ENCODE results near the gene YIF1A.

The YIF1A gene

DNA sequence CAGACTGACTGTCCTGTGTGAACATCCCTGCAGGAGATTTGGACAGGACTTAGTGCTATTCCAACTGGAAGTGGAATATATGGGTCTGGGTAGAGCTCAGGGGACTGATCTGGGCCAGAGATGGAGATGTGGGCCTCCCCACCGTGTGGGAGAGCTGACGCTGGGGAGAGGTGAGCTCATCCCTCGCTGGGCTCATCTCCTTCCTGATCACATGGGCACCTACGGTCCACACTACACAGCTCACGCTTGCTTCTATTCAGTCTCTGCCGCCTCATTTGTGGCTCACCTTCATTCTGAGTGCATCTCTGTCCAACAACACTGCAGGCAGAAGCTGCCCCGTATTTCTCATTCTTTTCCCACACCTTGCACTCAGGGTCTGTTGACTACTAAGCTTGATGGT, 37.1 kb downstream of the YIF1A start:
- Histone ChIP-seq H3K4me1 (ENCODE audit: control insufficient read depth in 5 of 5, insufficient read depth in 5 of 5, low read length in 5 of 5) (peaks cover under 1 to 30% (median 25%) of the 10 kb centered on the region in 5 donors), H3K9ac (ENCODE audit: low read length in 5 of 5) (no peak overlapping the region), H3K36me3 (ENCODE audit: control insufficient read depth in 5 of 5, insufficient read depth in 5 of 5, low read length in 5 of 5) (peaks cover 0 to 25% (median 9%) of the 10 kb centered on the region in 5 donors), H3K27me3 (ENCODE audit: control insufficient read depth in 5 of 5, insufficient read depth in 4 of 5, low read length in 5 of 5) (no peaks in the 10 kb centered on the region), H3K9me3 (ENCODE audit: control insufficient read depth in 5 of 5, low read length in 5 of 5) (no peaks in the 10 kb centered on the region), H3K27ac (ENCODE audit: low read depth, low read length) (no peak overlapping the region), H3K4me3 (ENCODE audit: low read depth in 1 of 5, low read length in 5 of 5) (no peak overlapping the region)

GRCh38 chr11:66248903-66249302, 40.0 kb downstream of the YIF1A start:
- no peaks in the 10 kb centered on the region for H3K9me3 ChIP-seq (ENCODE audit: control insufficient read depth in 5 of 5, low read length in 5 of 5)
- H3K4me1 ChIP-seq (ENCODE audit: control insufficient read depth in 5 of 5, insufficient read depth in 5 of 5, low read length in 5 of 5) = peaks cover 0 to 28% (median 20%) of the 10 kb centered on the region in 5 donors
- H3K4me3 ChIP-seq (ENCODE audit: low read depth in 1 of 5, low read length in 5 of 5) = no peak overlapping the region
- peaks cover 0 to 45% (median 21%) of the 10 kb centered on the region in 5 donors for H3K36me3 ChIP-seq (ENCODE audit: control insufficient read depth in 5 of 5, insufficient read depth in 5 of 5, low read length in 5 of 5)
- H3K9ac ChIP-seq (ENCODE audit: low read length in 5 of 5) = no peak overlapping the region
- no peak overlapping the region for H3K27ac ChIP-seq (ENCODE audit: low read depth, low read length)
- H3K27me3 ChIP-seq (ENCODE audit: control insufficient read depth in 5 of 5, insufficient read depth in 4 of 5, low read length in 5 of 5) = no peaks in the 10 kb centered on the region

DNA sequence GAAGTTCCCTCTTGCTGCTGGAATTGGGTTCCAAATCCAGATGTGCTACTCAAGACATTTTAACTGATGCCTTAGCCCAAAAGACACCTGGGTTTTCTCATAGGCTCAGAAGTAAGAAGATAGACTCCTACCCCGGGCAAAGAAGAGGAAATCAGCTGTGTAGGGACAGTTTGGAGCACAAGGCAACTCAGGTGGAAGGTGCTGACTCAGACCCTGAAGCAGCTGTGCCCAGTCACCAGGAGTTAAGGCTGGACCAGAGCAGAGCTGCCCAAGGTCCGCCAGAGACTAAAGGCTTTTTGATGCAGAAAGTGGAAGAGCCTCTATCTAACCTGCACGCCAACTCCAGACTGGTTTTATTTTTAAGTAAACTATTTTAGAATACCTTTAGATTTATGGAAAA, 41.1 kb downstream of the YIF1A start:
- H3K36me3 ChIP-seq (ENCODE audit: control insufficient read depth in 5 of 5, insufficient read depth in 5 of 5, low read length in 5 of 5) = peaks cover 0 to 54% (median 28%) of the 10 kb centered on the region in 5 donors
- H3K9ac ChIP-seq (ENCODE audit: low read length in 5 of 5) = no peak overlapping the region
- no peaks in the 10 kb centered on the region for H3K27me3 ChIP-seq (ENCODE audit: control insufficient read depth in 5 of 5, insufficient read depth in 4 of 5, low read length in 5 of 5)
- H3K9me3 ChIP-seq (ENCODE audit: control insufficient read depth in 5 of 5, low read length in 5 of 5) = no peaks in the 10 kb centered on the region
- peaks cover 0 to 17% (median 9%) of the 10 kb centered on the region in 5 donors for H3K4me1 ChIP-seq (ENCODE audit: control insufficient read depth in 5 of 5, insufficient read depth in 5 of 5, low read length in 5 of 5)
- no peak overlapping the region for H3K4me3 ChIP-seq (ENCODE audit: low read depth in 1 of 5, low read length in 5 of 5)
- no peak overlapping the region for H3K27ac ChIP-seq (ENCODE audit: low read depth, low read length)

GRCh38 chr11:66247295-66247694, 41.6 kb downstream of the YIF1A start:
- H3K27ac ChIP-seq (ENCODE audit: low read depth, low read length) = no peak overlapping the region
- H3K4me3 ChIP-seq (ENCODE audit: low read depth in 1 of 5, low read length in 5 of 5) = no peak overlapping the region
- peaks cover 0 to 16% (median 10%) of the 10 kb centered on the region in 5 donors for H3K4me1 ChIP-seq (ENCODE audit: control insufficient read depth in 5 of 5, insufficient read depth in 5 of 5, low read length in 5 of 5)
- H3K9me3 ChIP-seq (ENCODE audit: control insufficient read depth in 5 of 5, low read length in 5 of 5) = no peaks in the 10 kb centered on the region
- H3K27me3 ChIP-seq (ENCODE audit: control insufficient read depth in 5 of 5, insufficient read depth in 4 of 5, low read length in 5 of 5) = no peaks in the 10 kb centered on the region
- H3K9ac ChIP-seq (ENCODE audit: low read length in 5 of 5) = no peak overlapping the region
- H3K36me3 ChIP-seq (ENCODE audit: control insufficient read depth in 5 of 5, insufficient read depth in 5 of 5, low read length in 5 of 5) = peaks cover 0 to 59% (median 33%) of the 10 kb centered on the region in 5 donors

GRCh38 chr11:66243782-66244535, 45.0 kb downstream of the YIF1A start:
- Histone ChIP-seq H3K36me3 (ENCODE audit: control insufficient read depth in 5 of 5, insufficient read depth in 5 of 5, low read length in 5 of 5) (peaks cover 0 to 75% (median 60%) of the 10 kb centered on the region in 5 donors), H3K9me3 (ENCODE audit: control insufficient read depth in 5 of 5, low read length in 5 of 5) (no peaks in the 10 kb centered on the region), H3K9ac (ENCODE audit: low read length in 5 of 5) (no peak overlapping the region), H3K4me3 (ENCODE audit: low read depth in 1 of 5, low read length in 5 of 5) (no peak overlapping the region), H3K27me3 (ENCODE audit: control insufficient read depth in 5 of 5, insufficient read depth in 4 of 5, low read length in 5 of 5) (no peaks in the 10 kb centered on the region), H3K4me1 (ENCODE audit: control insufficient read depth in 5 of 5, insufficient read depth in 5 of 5, low read length in 5 of 5) (peaks cover 0 to 22% (median 15%) of the 10 kb centered on the region in 5 donors), H3K27ac (ENCODE audit: low read depth, low read length) (no peak overlapping the region)

DNA sequence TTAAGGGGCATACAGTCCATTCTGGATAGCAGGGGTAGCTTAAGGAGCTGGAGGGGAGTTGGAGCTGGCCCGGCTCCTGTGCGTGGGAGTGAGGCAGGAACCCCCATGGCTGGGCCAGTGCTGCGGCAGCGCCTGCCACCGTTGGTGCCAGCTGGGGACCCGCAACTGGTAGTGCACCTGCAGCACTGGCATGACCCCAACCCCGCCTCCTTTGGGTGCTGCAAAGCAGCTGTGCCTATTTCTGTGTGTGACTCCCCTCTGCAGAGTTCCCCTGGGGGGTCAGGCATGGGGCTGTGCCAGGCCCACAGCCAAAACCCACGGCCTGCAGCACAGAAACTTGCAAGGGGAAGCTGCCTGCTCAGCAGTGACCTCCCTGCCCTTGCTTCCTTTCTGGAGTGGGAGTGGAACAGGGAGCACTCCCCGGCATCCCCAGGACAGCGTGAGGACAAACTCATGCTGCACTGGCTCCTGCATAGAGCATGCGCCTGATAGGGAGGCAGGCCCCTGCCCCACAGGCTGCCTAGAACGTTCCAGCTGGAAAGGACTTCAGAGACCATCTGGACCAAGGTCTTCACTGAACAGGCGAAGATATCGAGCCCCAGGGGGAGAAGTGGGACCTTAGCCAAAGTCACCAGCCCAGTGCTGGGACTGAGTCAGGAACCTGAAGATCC, 46.7 kb downstream of the YIF1A start:
- Histone ChIP-seq H3K27ac (ENCODE audit: low read depth, low read length) (no peak overlapping the region), H3K27me3 (ENCODE audit: control insufficient read depth in 5 of 5, insufficient read depth in 4 of 5, low read length in 5 of 5) (no peaks in the 10 kb centered on the region), H3K36me3 (ENCODE audit: control insufficient read depth in 5 of 5, insufficient read depth in 5 of 5, low read length in 5 of 5) (peaks cover 0 to 85% (median 70%) of the 10 kb centered on the region in 5 donors), H3K4me3 (ENCODE audit: low read depth in 1 of 5, low read length in 5 of 5) (no peak overlapping the region), H3K4me1 (ENCODE audit: control insufficient read depth in 5 of 5, insufficient read depth in 5 of 5, low read length in 5 of 5) (peaks cover 0 to 22% (median 15%) of the 10 kb centered on the region in 5 donors), H3K9me3 (ENCODE audit: control insufficient read depth in 5 of 5, low read length in 5 of 5) (no peaks in the 10 kb centered on the region), H3K9ac (ENCODE audit: low read length in 5 of 5) (no peak overlapping the region)

DNA sequence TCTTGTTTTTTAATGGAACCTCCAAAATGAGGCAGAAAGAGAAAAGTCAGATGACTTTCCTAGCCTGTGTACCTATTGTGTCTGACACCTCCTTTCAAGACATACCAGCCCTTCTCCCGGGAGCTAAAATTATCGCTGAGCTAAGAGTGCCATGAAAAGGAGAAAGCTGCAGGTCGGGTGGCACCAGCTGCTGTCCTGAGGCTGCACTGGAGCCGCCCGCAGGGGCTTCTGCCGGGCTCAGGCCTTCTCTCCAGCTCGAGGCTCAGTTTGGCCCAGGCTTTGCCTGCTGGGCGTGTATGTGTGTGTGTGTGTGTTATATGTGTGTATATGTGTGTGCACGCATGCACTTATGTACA, 48.2 kb downstream of the YIF1A start:
- H3K9ac ChIP-seq (ENCODE audit: low read length in 5 of 5) = no peak overlapping the region
- peaks cover 0 to 90% (median 76%) of the 10 kb centered on the region in 5 donors for H3K36me3 ChIP-seq (ENCODE audit: control insufficient read depth in 5 of 5, insufficient read depth in 5 of 5, low read length in 5 of 5)
- H3K27ac ChIP-seq (ENCODE audit: low read depth, low read length) = no peak overlapping the region
- H3K4me3 ChIP-seq (ENCODE audit: low read depth in 1 of 5, low read length in 5 of 5) = no peak overlapping the region
- H3K9me3 ChIP-seq (ENCODE audit: control insufficient read depth in 5 of 5, low read length in 5 of 5) = no peaks in the 10 kb centered on the region
- peaks cover 0 to 12% (median 9%) of the 10 kb centered on the region in 5 donors for H3K4me1 ChIP-seq (ENCODE audit: control insufficient read depth in 5 of 5, insufficient read depth in 5 of 5, low read length in 5 of 5)
- H3K27me3 ChIP-seq (ENCODE audit: control insufficient read depth in 5 of 5, insufficient read depth in 4 of 5, low read length in 5 of 5) = no peaks in the 10 kb centered on the region

GRCh38 chr11:66239998-66240780, 48.8 kb downstream of the YIF1A start:
- Histone ChIP-seq H3K4me3 (ENCODE audit: low read depth in 1 of 5, low read length in 5 of 5) (no peak overlapping the region), H3K27me3 (ENCODE audit: control insufficient read depth in 5 of 5, insufficient read depth in 4 of 5, low read length in 5 of 5) (no peaks in the 10 kb centered on the region), H3K27ac (ENCODE audit: low read depth, low read length) (no peak overlapping the region), H3K4me1 (ENCODE audit: control insufficient read depth in 5 of 5, insufficient read depth in 5 of 5, low read length in 5 of 5) (peaks cover 0 to 11% (median 8%) of the 10 kb centered on the region in 5 donors), H3K9ac (ENCODE audit: low read length in 5 of 5) (no peak overlapping the region), H3K36me3 (ENCODE audit: control insufficient read depth in 5 of 5, insufficient read depth in 5 of 5, low read length in 5 of 5) (peaks cover 0 to 95% (median 81%) of the 10 kb centered on the region in 5 donors), H3K9me3 (ENCODE audit: control insufficient read depth in 5 of 5, low read length in 5 of 5) (no peaks in the 10 kb centered on the region)

DNA sequence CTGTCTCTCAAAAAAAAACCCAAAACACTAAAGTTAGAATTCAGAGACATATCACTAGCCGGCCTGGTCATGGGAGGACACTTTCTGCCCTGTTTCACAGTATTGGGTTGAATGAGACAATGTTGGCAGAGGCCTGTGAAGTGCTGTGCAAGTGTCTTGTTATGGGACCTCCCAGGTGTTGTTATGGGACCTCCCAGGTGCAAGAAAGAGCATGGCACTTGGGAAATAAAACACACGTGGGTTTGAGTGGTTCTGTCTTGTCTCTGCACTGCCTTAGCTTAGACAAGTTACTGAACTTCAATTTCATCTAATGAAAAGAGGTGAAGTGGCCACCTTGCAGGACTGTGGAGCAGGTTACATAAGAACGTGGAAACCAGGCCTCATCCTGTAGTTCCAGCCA, 49.4 kb downstream of the YIF1A start:
- Histone ChIP-seq H3K36me3 (ENCODE audit: control insufficient read depth in 5 of 5, insufficient read depth in 5 of 5, low read length in 5 of 5) (peaks cover 0 to 95% (median 81%) of the 10 kb centered on the region in 5 donors), H3K4me1 (ENCODE audit: control insufficient read depth in 5 of 5, insufficient read depth in 5 of 5, low read length in 5 of 5) (peaks cover 0 to 11% (median 8%) of the 10 kb centered on the region in 5 donors), H3K4me3 (ENCODE audit: low read depth in 1 of 5, low read length in 5 of 5) (no peak overlapping the region), H3K9me3 (ENCODE audit: control insufficient read depth in 5 of 5, low read length in 5 of 5) (no peaks in the 10 kb centered on the region), H3K9ac (ENCODE audit: low read length in 5 of 5) (no peak overlapping the region), H3K27me3 (ENCODE audit: control insufficient read depth in 5 of 5, insufficient read depth in 4 of 5, low read length in 5 of 5) (no peaks in the 10 kb centered on the region), H3K27ac (ENCODE audit: low read depth, low read length) (no peak overlapping the region)

Measured in subcutaneous abdominal adipose tissue (tissue), 5 donors.